K562 (cell line): ENCODE data around the gene SPRY2. TPM values are rescaled to one million over a fixed set of nuclear protein-coding genes. Genes with fewer than 3 reads are reported as not detected.

Source experiments
- RBM39 ChIP-seq: fragments of 200-400 bp; formaldehyde crosslinking; optimal IDR thresholded peaks from 2 replicates; pipeline ENCODE3; 2018; ENCODE audit warnings: low read depth, low read length
- ZNF311 ChIP-seq: fragments of 250-450 bp; sonication (Bioruptor Pico); IDR thresholded peaks from 2 replicates; pipeline ENCODE4 v1.4.0; 2020; ENCODE audit warnings: mild to moderate bottlenecking, moderate library complexity
- polyA plus RNA-seq, 8 experiments: library from polyadenylated mRNA; depleted of rRNA in 4 of 8; stranded (reverse) in 5 of 8; unstranded in 3 of 8; fragments of >200 nt; fragmentation: Nextera tagmentation in 2 of 8; fragmentation: Illumina TruSeq in 1 of 8; extraction: Ambion mirVana in 2 of 8; extraction: Trizol in 1 of 8; gene quantifications; 2 replicates each; pipeline versions ENCODE4 v1.2.1 to v1.2.3, GENCODE V29; 2011 to 2014; ENCODE audit warnings: inconsistent platforms in 1 of 8, missing spikeins in 1 of 8
- total RNA-seq, 7 experiments: library from RNA; depleted of rRNA in 6 of 7; stranded (reverse); fragments of >200 nt in 6 of 7; fragmentation: Illumina TruSeq in 2 of 7; extraction: Trizol in 2 of 7; gene quantifications; 2 replicates each; pipeline versions ENCODE4 v1.2.1 to v1.2.3, GENCODE V29; 2011 to 2021; ENCODE audit warnings: low replicate concordance in 1 of 7
- TF ChIP-seq, protein P1 (sequence below): sonication (generic); formaldehyde crosslinking; IDR thresholded peaks from 2 replicates; pipeline ENCODE4 v1.8.0; 2022; ENCODE audit warnings: missing genetic modification reagents, mild to moderate bottlenecking, borderline replicate concordance
- TF ChIP-seq, protein P2 (sequence below): fragments of 250-450 bp; sonication (Bioruptor Pico); IDR thresholded peaks from 2 replicates; pipeline ENCODE4 v1.5.0; 2021; ENCODE audit warnings: mild to moderate bottlenecking, moderate library complexity
- TF ChIP-seq, protein P3 (sequence below), 2 experiments: IDR thresholded peaks; 2 replicates each; pipeline ENCODE4 v1.6.1; 2012; ENCODE audit warnings: improper control_type of control experiment in 2 of 2, low read depth in 2 of 2, low read length in 2 of 2, borderline replicate concordance in 1 of 2

The SPRY2 gene
- total and polyA plus RNA-seq, 9 of the 15 experiments (the other 6 are each of a cell fraction or from before 2014, with no cell fraction given), result 1.8 to 7.8 (median 3.4) TPM

DNA sequence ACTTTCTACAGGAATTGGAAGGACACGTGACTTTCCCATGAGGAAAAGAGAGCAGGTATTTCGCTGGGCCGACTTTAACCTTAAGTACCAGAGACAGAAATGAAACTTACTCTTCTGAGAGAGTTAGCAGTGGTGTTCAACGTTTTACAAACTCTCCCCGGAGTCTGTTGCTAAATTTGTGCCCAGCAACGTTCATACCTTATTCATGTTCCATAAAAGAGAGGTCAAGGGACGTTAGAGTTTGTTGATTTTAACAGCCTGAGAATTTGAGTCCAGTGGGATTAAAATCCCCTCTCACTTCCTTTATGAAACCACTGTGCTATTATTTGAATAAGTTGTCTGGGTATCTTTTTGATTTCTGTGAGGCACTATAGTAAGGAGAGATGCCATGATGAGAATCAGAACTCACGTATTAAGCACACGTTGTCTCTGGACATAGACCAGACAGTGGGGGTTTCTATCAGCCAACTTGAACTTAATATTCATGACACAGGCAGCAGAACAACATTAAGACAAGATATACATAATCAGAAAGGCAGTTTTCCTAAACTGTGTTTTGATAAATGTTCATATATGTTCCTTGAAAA lies 33.4 kb downstream of the SPRY2 start (continued):
- TF ChIP-seq, protein P1, sequence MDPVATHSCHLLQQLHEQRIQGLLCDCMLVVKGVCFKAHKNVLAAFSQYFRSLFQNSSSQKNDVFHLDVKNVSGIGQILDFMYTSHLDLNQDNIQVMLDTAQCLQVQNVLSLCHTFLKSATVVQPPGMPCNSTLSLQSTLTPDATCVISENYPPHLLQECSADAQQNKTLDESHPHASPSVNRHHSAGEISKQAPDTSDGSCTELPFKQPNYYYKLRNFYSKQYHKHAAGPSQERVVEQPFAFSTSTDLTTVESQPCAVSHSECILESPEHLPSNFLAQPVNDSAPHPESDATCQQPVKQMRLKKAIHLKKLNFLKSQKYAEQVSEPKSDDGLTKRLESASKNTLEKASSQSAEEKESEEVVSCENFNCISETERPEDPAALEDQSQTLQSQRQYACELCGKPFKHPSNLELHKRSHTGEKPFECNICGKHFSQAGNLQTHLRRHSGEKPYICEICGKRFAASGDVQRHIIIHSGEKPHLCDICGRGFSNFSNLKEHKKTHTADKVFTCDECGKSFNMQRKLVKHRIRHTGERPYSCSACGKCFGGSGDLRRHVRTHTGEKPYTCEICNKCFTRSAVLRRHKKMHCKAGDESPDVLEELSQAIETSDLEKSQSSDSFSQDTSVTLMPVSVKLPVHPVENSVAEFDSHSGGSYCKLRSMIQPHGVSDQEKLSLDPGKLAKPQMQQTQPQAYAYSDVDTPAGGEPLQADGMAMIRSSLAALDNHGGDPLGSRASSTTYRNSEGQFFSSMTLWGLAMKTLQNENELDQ (CRISPR knock-in tag), result no peak
- TF ChIP-seq ZNF311 (CRISPR knock-in tag), result no peak
- TF ChIP-seq, protein P2, sequence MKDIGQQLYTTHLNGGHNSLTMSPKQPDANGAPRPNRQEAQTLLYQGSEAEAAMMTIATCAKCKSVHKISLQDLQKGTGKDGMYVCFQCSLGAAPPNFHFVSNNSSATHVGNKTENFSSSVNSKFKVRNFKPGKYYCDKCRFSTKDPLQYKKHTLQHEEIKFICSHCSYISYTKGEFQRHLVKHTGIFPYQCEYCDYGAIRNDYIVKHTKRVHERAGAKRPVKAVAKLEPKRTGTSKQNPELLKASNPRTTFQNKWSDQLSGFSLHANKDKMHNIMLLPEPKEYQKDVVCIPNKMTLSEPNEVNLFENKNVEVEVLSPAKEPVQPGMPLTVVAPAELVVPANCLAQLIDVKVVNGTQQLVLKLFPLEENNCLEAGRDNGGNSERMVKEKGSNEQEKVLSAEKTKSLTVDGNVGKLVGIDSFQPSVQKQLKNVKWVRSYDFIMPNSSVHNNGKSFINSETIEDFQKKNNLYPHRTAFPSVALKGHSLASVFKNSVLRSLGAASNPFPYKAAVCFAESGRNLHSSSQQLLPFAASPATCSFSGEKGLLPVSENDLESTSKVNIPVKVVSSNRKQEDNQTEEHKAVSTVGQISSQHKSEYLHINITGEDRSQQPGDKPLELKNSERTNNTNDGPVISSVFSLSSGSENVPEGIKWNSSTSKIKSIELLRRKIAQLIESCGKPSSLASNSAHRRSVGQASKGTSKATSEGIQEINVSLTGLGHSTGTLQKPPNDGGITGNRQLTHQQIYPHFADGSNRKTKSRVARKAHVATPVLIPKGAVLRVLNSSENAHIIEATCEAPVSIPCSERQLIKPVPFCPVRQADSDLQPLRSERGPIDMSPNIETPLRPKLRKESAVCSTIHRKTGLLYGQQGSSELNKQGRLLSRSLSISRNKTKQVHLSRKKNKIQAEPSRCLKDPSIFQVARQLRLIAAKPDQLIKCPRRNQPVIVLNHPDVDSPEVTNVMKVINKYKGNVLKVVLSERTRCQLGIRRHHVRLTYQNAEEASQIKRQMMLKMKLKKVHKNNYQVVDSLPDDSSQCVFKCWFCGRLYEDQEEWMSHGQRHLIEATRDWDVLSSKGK (CRISPR knock-in tag), result no peak
- TF ChIP-seq RBM39, result no peak
- TF ChIP-seq, protein P3, sequence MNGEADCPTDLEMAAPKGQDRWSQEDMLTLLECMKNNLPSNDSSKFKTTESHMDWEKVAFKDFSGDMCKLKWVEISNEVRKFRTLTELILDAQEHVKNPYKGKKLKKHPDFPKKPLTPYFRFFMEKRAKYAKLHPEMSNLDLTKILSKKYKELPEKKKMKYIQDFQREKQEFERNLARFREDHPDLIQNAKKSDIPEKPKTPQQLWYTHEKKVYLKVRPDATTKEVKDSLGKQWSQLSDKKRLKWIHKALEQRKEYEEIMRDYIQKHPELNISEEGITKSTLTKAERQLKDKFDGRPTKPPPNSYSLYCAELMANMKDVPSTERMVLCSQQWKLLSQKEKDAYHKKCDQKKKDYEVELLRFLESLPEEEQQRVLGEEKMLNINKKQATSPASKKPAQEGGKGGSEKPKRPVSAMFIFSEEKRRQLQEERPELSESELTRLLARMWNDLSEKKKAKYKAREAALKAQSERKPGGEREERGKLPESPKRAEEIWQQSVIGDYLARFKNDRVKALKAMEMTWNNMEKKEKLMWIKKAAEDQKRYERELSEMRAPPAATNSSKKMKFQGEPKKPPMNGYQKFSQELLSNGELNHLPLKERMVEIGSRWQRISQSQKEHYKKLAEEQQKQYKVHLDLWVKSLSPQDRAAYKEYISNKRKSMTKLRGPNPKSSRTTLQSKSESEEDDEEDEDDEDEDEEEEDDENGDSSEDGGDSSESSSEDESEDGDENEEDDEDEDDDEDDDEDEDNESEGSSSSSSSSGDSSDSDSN (IDR thresholded peaks at IDR 0.05; ENCODE audit: borderline replicate concordance in 1 of 2, low read depth in 2 of 2, low read length in 2 of 2), result no peak
